Liver (tissue), 9 donors: ENCODE results near the gene CLTC. TPM values are rescaled to one million over a fixed set of nuclear protein-coding genes. Genes with fewer than 3 reads are reported as not detected.

Experiments
- DNase-seq: peaks from one replicate; pipeline ENCODE4 v3.0.0-alpha.2; 2017; ENCODE audit warnings: low spot score
- H3K27ac ChIP-seq, 2 donors: one replicate each; pipeline ENCODE4 v1.7.0; 2013; ENCODE audit warnings: inconsistent platforms in 2 of 2, low read length in 2 of 2, control low read depth in 1 of 2, low read depth in 1 of 2, mild to moderate bottlenecking in 1 of 2
- H3K27me3 ChIP-seq, 4 donors: one replicate each; pipeline versions ENCODE4 v1.6.1 to v1.7.0; 2013; ENCODE audit warnings: low read length in 3 of 4, inconsistent platforms in 1 of 4, mild to moderate bottlenecking in 1 of 4, moderate library complexity in 1 of 4; ENCODE audit not compliant: control insufficient read depth in 4 of 4, insufficient read depth in 4 of 4
- H3K36me3 ChIP-seq, 4 donors: one replicate each; pipeline versions ENCODE4 v1.6.1 to v1.7.0; 2013; ENCODE audit warnings: low read length in 3 of 4, mild to moderate bottlenecking in 3 of 4, low read depth in 1 of 4, moderate library complexity in 1 of 4; ENCODE audit not compliant: control insufficient read depth in 4 of 4, insufficient read depth in 3 of 4
- H3K4me1 ChIP-seq, 4 donors: one replicate each; pipeline versions ENCODE4 v1.6.1 to v1.7.0; 2013; ENCODE audit warnings: low read length in 3 of 4, mild to moderate bottlenecking in 3 of 4, moderate library complexity in 1 of 4; ENCODE audit not compliant: control insufficient read depth in 4 of 4, insufficient read depth in 4 of 4
- H3K4me3 ChIP-seq, 3 donors: one replicate each; pipeline versions ENCODE4 v1.6.1 to v1.7.0; 2013; ENCODE audit warnings: low read length in 3 of 3, control low read depth in 1 of 3, low read depth in 1 of 3, mild to moderate bottlenecking in 1 of 3
- H3K9ac ChIP-seq, 2 donors: one replicate each; pipeline ENCODE4 v1.7.0; 2013; ENCODE audit warnings: low read length in 2 of 2, mild to moderate bottlenecking in 2 of 2, moderate library complexity in 2 of 2, control low read depth in 1 of 2, low read depth in 1 of 2
- H3K9me3 ChIP-seq, 4 donors: one replicate each; pipeline versions ENCODE4 v1.6.1 to v1.7.0; 2013; ENCODE audit warnings: low read length in 3 of 4; ENCODE audit not compliant: control insufficient read depth in 4 of 4
- ATF3 ChIP-seq: IDR thresholded peaks from 2 replicates; pipeline ENCODE4 v1.6.1; 2016; ENCODE audit warnings: antibody characterized with exemption
- CTCF ChIP-seq: fragments of 150-350 bp; IDR thresholded peaks from 2 replicates; pipeline ENCODE4 v1.5.1; 2017; ENCODE audit warnings: improper control_type of control experiment, low read depth, low read length; ENCODE audit not compliant: missing input control
- EGR1 ChIP-seq, 2 donors: IDR thresholded peaks; 2 replicates each; pipeline ENCODE4 v1.6.1; 2016 to 2018; ENCODE audit warnings: antibody characterized with exemption in 2 of 2, low read depth in 2 of 2
- FOXA1 ChIP-seq: IDR thresholded peaks from 2 replicates; pipeline ENCODE4 v1.6.1; 2016; ENCODE audit warnings: antibody characterized with exemption
- FOXA2 ChIP-seq: IDR thresholded peaks from 2 replicates; pipeline ENCODE4 v1.6.1; 2016; ENCODE audit warnings: antibody characterized with exemption
- GABPA ChIP-seq, 2 donors: IDR thresholded peaks in 1 of 2; conservative IDR thresholded peaks in 1 of 2; 2 replicates each; pipeline ENCODE4 v1.6.1; 2016; ENCODE audit warnings: antibody characterized with exemption in 2 of 2, mild to moderate bottlenecking in 1 of 2, moderate library complexity in 1 of 2
- HNF4G ChIP-seq: IDR thresholded peaks from 2 replicates; pipeline ENCODE4 v1.6.1; 2016; ENCODE audit warnings: antibody characterized with exemption
- MAX ChIP-seq: IDR thresholded peaks from 2 replicates; pipeline ENCODE4 v1.6.1; 2016; ENCODE audit warnings: antibody characterized with exemption
- NR2F2 ChIP-seq: IDR thresholded peaks from 2 replicates; pipeline ENCODE4 v1.6.1; 2016; ENCODE audit warnings: antibody characterized with exemption
- RAD21 ChIP-seq, 2 donors: IDR thresholded peaks; 2 replicates each; pipeline ENCODE4 v1.6.1; 2016; ENCODE audit warnings: antibody characterized with exemption in 2 of 2, mild to moderate bottlenecking in 2 of 2
- SP1 ChIP-seq: IDR thresholded peaks from 2 replicates; pipeline ENCODE4 v1.6.1; 2018; ENCODE audit warnings: antibody characterized with exemption, mild to moderate bottlenecking
- TAF1 ChIP-seq: conservative IDR thresholded peaks from 2 replicates; pipeline ENCODE4 v1.6.1; 2016; ENCODE audit warnings: antibody characterized with exemption, mild to moderate bottlenecking
- YY1 ChIP-seq: IDR thresholded peaks from 2 replicates; pipeline ENCODE4 v1.6.1; 2016; ENCODE audit warnings: antibody characterized with exemption, mild to moderate bottlenecking
- ZBTB33 ChIP-seq: IDR thresholded peaks from 2 replicates; pipeline ENCODE4 v1.6.1; 2016; ENCODE audit warnings: antibody characterized with exemption
- WGBS: extraction: QIAGEN DNeasy Blood & Tissue Kit; methylation state at CpG from one replicate; pipeline ENCODE4 v1.1.7; 2013; 5-methylcytosine and 5-hydroxymethylcytosine counted together
- polyA plus RNA-seq, 2 donors: library from polyadenylated mRNA; stranded (reverse) in 1 of 2; unstranded in 1 of 2; fragments of 200-250 nt in 1 of 2; fragments of >200 nt in 1 of 2; fragmentation: Nextera tagmentation in 1 of 2; extraction: Ambion mirVana in 1 of 2; gene quantifications; one replicate each; pipeline versions ENCODE4 v1.2.1 to v1.2.3, GENCODE V29; 2013 to 2015
- total RNA-seq, 2 donors: library from RNA; depleted of rRNA; stranded (reverse); fragments of >200 nt; gene quantifications; one replicate each; pipeline ENCODE4 v1.2.3, GENCODE V29; 2014
- TF ChIP-seq, protein P1 (sequence below): IDR thresholded peaks from 2 replicates; pipeline ENCODE4 v1.6.1; 2016; ENCODE audit warnings: antibody characterized with exemption, mild to moderate bottlenecking
- donor health status: healthy.
- donor health status: healthy.
- donor health status: healthy.
- donor health status: healthy.
- donor health status: healthy.

The CLTC gene
- total and polyA plus RNA-seq, 4 donors, result 59.9 to 282 (median 172) TPM

DNA sequence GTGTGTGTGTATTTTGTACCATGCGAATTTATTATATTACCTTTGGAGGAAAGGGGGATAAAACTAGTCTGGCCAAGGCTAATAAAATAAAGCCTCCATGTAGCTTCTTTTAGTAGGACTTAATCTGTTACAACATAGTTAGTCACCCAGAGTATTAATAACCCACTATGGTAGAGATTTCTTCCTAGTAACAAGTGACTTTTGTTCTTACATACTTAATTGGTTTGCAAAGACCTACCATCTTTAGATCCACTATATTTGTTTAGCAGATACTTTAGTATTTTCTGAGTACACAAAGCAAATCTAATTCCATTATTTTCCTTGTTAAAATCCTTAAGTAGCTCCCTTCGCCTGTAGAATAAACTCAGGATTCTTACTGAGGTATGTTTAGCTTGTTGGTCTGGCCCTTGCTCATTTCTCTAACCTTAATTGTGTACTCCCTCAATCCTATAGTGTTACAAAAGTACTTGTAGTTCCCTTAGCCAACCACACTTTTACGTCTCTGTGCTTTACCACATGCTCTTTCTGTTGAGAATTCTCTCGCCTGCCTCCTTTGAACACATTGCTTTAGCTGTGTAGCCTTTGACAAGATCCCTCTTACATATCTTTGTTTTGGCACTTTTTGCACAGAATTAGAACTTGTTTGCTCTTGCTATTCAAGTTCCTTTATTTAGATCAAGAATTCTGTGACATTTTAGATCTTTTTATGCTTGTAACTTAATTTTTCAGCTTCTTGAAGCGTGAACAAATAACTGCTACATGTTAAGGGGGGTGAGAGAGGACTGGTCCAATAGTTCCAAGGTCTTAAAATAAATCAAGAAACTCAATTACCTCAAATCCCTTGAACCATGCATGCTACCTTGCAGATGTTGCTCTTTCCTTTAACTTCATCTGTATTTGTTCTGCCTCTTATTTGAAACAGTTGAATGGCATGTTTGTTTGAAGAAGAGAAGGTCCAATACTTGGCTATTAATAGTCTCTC, 23.8 kb downstream of the CLTC start:
- Histone ChIP-seq H3K27me3 (no peaks in the 10 kb centered on the region), H3K9me3 (no peaks in the 10 kb centered on the region), H3K4me3 (no peak overlapping the region), H3K36me3 (peaks cover 2 to 26% (median 21%) of the 10 kb centered on the region in 4 donors), H3K9ac (no peak overlapping the region), H3K4me1 (peaks cover 2 to 12% (median 6%) of the 10 kb centered on the region in 4 donors), H3K27ac (no peak overlapping the region)
- DNase-seq, result no peak
- WGBS, result 91% methylated on average over 5 of the region's 5 CpGs
- TF ChIP-seq CTCF, result no peak
- no peak for TF ChIP-seq TAF1
- TF ChIP-seq GABPA (IDR thresholded peaks at IDR 0.05 in 1 of 2, conservative IDR thresholded peaks at IDR 0.05 in 1 of 2), result no peak
- no peak for TF ChIP-seq EGR1 (IDR thresholded peaks at IDR 0.05; ENCODE audit: low read depth in 2 of 2)
- no peak for TF ChIP-seq NR2F2
- TF ChIP-seq SP1, result no peak
- TF ChIP-seq ZBTB33, result no peak
- no peak for TF ChIP-seq ATF3
- TF ChIP-seq FOXA2, result no peak
- TF ChIP-seq FOXA1, result no peak
- TF ChIP-seq YY1, result no peak
- TF ChIP-seq RAD21 (IDR thresholded peaks at IDR 0.05), result no peak
- no peak for TF ChIP-seq MAX
- TF ChIP-seq HNF4G, result no peak
- TF ChIP-seq, protein P1, sequence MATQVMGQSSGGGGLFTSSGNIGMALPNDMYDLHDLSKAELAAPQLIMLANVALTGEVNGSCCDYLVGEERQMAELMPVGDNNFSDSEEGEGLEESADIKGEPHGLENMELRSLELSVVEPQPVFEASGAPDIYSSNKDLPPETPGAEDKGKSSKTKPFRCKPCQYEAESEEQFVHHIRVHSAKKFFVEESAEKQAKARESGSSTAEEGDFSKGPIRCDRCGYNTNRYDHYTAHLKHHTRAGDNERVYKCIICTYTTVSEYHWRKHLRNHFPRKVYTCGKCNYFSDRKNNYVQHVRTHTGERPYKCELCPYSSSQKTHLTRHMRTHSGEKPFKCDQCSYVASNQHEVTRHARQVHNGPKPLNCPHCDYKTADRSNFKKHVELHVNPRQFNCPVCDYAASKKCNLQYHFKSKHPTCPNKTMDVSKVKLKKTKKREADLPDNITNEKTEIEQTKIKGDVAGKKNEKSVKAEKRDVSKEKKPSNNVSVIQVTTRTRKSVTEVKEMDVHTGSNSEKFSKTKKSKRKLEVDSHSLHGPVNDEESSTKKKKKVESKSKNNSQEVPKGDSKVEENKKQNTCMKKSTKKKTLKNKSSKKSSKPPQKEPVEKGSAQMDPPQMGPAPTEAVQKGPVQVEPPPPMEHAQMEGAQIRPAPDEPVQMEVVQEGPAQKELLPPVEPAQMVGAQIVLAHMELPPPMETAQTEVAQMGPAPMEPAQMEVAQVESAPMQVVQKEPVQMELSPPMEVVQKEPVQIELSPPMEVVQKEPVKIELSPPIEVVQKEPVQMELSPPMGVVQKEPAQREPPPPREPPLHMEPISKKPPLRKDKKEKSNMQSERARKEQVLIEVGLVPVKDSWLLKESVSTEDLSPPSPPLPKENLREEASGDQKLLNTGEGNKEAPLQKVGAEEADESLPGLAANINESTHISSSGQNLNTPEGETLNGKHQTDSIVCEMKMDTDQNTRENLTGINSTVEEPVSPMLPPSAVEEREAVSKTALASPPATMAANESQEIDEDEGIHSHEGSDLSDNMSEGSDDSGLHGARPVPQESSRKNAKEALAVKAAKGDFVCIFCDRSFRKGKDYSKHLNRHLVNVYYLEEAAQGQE, result no peak
